ENCODE data around the gene CTNNBL1.

CTNNBL1 gene

DNA sequence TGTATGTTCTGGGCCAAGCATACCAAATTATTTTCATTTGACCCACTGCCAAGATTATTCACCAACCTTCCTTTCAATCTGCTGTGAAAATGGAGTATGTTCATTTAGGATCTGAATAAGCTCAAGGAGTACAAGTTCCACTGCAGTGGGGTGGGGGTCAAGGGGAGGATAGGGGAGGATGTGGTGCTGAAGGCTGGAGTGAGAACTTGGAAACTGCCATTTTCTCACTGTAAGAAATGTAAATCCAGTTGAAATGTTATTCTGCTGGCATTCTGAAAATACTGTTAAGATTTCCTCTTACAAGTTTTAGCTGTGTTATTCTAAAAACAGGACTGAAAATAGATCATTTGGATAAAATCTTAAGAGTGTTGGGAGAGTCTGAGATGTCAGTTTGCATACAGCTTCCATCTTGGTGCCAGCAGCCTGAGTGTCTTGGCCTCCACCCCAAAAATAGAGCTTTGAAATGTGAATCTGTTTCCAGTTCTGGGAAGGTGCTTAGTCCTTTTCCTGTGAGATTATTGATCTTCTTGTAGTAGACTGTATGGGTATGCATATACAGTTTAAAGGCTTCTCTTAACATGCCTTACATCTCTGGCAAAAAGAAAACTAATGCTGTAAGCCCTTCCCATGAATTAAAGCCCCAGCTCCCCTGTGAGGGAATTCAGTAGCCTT is 84.3 kb downstream of the CTNNBL1 start:
- no peak for DNase-seq

DNA sequence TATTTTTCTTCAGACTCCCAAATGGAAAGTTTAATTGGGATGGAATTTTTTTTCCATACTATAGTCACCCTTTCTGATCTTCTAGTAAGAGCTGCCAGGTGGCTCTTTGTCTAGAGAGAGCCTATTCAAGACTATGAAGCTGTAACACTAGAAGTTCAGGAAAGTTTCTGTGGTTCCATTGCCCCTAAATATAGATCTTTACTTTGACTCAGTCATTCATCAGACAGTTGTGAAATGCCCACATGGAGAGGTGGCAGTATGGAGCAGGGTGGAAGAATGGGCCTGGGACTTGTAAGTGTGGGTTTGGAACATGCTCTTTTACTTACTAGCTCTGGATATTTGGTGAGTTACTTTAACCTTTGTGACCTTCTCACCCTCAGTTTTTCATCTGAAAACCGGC is 87.8 kb downstream of the CTNNBL1 start:
- no peak for DNase-seq

- no peak for DNase-seq
These were observed 92.2 kb downstream of the CTNNBL1 start for GRCh38 chr20:37786043-37786442.

DNA sequence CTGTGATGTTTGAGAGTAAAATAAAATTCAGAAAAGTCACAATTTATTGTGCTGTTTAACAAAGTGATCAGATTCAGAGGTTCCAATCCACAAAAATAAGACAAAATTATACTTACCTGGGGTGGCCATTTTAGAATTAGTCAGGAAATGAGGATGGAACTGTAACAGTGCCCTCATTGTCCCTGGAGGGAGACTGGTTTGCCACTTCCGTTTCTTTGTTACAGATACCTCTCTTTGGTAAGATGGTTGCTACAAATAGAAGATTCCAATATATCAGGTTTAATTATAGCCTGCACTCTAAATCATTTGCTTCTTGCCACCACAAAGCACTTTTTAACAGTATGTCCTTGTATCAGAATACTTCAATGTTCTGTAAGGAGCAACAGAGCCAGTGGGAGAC is 95.6 kb downstream of the CTNNBL1 start:
- DNase-seq, result no peak

DNA sequence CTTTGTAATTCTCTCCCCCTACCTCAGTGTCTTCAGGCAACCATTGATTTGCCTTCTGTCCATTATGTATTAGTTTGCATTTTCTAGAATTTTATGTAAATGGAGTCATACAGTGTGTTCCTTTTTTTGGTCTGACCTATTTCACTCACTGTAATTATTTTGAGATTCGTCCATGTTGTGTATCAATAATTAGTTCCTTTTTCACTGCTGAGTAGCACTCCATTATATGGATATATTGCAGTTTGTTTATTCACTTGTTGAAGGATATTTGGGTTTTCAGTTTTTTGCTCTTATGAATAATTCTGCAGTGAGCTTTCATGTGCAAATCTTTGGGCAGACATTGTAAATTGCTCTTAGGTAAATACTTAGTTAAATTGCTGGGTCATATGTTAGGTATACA is 97.1 kb downstream of the CTNNBL1 start:
- DNase-seq, result no peak

DNA sequence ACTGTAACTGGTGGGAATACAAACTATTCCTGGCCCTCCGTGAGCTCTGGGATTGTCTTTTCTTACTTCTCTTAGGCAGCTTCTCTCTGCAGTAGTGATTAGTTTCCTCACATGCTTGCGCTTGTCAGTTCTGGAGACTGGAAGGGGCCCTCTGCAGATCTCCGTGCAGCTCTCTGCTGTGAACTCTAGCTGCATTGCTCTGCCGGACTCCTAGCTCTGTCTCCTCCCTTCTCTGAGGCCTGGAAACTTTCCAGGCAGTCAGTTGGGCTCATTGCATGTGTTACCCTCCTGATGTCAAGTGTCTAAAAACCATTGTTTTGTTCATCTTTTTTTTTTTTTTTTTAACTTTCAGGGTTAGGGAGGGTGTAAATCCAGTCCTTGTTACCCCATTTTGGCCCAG is 102.3 kb downstream of the CTNNBL1 start:
- DNase-seq, result no peak

DNA sequence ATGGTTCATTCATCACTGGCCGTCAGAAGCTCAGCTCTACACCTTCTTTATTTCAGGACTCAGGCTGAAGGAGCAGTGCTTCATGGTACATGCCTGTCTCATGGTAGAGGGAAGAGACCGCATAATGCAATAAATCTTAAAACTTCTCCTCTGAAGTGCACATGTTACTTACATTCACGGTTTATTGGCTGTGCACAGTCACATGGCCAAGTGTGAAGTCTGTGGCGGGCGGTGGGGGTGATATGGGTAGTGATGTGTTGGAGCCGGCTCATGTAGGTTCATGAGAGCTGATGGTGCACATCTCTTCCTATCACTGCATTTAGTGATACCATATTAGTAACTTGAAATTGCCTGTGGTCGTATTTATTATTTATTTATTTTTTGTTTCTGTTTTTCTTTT is 102.9 kb downstream of the CTNNBL1 start:
- DNase-seq, result no peak

DNA sequence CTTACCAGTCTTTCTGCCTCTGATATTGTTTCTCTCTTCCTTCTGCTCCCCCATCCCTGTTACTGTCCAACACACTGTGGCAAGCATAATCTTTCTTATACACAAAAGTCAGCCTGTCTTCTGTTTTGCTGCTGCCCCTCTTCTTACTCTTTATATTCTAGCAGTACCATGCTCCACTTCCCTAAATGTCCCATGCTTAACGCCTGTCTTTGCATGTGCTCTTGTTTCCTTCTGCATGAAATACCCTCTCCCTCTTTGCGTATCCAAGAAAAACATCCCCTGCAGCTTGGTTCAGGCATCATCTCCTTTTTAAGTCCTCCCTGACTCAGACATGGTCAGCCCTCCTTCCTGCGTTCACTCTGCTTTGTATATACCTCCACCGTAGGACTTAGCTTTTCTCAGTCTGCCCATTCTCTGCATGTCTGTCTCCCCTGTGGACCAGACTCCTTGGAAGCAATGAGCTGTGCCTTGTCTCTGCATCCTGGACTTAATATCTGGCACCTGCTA is 103.9 kb downstream of the CTNNBL1 start:
- DNase-seq, result no peak

DNA sequence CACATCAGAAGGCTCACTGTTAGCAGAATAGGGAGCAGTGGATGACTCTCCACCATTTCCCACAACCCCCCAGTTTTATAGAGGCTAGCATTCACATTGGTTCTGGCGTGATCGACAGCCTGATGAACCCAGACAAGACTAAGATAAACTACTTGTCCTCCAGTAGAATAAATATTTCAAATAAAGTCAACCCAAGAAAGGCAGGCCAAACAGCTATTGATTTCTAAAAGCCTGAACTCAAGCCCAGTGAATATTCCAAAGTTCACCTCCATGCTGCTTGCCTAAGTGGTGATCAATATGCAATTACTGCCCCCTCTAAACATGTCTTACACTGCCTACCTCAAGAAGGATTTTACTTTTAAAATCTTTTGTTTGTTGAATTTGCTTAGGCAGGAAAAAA is 104.5 kb downstream of the CTNNBL1 start:
- no peak for DNase-seq

- DNase-seq, result no peak
These were observed 106.8 kb downstream of the CTNNBL1 start for GRCh38 chr20:37800618-37801017.

DNA sequence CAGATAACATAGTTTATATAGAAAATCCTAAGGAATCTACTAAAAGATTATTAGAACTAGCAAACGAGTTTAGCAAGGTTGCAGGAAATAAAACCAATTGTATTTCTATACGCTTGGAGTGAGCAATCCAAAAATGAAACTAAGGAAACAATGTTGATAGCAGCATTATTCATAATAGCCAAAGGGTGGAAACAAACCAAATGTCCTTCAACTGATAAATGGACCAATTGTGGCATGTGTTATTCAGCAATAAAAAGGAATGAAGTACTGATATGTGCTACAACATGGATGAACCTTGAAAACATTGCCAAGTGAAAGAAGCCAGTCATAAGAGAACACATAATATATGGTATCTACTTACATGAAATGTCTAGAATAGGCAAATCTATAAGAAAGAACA is 108.1 kb downstream of the CTNNBL1 start:
- DNase-seq, result no peak

GRCh38 chr20:37803438-37804307 is 109.8 kb downstream of the CTNNBL1 start:
- DNase-seq, result no peak

DNA sequence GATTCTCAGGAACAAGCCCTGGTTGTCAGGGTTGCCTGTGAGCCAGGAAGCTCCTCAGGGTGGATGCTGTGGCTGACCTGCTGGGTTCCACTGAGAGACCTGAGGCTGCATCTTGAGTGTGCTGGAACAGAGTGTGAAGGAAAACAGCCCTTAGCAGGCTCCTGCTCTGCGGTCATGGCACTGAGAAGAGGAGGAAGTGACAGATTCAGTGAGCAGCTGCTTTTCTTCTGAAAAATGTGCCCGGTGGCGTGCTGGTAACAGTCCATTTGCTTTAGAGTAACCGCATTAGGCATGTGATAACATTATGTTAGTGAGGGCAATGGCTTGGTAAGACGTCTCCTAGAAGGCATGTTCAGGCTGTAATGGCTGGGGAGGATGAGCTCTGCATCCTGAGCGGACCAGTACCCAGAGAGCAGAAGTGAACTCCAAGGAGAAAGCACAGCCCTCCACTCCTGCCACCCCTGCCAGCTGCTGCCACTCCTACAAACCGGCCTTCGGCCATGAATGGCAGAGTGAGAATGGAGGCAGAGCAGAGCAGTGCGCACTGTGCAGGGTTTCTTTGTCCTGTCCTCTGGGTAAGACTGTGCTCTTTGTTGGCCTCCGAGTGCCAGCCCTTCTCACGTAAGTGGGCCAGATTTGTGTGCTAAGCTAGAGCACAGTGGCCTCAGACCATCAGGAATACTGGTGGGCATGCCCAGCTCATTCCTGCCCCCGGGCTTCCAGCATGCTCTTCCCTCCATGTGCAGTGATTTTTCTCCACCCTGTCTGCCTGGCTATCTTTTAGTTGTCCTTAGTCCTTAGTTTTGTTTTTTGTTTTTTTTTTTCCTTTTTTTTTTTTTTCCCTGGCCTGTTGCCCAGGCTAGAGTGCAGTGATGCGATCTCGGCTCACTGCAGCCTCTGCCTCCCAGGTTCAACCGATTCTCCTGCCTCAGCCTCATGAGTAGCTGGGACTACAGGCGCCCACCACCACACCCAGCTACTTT is 111.0 kb downstream of the CTNNBL1 start:
- DNase-seq, result peak; percentile 29

DNA sequence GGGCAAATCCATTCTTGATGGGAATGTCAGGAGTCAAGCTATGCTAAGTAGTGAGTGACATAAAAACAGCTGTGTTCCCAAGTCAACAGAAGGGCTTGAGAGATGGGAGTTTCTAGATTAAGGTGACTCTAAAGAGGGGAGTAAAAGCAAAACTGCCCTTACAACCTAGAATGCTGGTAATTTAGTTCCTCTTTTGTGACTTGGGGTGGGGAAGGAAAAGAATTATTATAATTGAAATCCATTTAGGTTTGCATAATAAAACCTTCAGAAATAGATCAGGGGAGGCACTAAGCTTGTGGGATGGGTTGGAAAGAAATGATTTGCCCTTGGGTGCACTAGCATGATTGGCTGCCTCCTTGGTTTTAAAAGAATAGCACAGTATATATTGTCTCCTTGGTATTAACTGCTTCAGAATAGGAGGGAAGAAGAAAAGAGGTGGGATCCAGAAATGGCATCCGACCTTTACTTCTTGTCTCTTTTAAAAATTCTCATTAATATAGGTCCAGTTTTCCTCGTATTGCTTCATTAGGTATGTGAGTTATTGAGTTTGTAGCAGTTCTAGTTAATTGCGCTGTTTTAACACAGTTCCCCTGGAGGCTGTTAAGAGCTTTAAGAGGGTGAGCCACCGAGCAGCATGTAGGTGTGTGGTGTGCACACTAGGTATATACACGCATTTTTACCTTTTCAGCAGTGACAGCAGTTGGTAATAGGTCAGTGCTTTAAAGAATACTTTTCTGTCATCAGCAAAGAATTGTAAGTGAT is 113.8 kb downstream of the CTNNBL1 start:
- no peak for DNase-seq

DNA sequence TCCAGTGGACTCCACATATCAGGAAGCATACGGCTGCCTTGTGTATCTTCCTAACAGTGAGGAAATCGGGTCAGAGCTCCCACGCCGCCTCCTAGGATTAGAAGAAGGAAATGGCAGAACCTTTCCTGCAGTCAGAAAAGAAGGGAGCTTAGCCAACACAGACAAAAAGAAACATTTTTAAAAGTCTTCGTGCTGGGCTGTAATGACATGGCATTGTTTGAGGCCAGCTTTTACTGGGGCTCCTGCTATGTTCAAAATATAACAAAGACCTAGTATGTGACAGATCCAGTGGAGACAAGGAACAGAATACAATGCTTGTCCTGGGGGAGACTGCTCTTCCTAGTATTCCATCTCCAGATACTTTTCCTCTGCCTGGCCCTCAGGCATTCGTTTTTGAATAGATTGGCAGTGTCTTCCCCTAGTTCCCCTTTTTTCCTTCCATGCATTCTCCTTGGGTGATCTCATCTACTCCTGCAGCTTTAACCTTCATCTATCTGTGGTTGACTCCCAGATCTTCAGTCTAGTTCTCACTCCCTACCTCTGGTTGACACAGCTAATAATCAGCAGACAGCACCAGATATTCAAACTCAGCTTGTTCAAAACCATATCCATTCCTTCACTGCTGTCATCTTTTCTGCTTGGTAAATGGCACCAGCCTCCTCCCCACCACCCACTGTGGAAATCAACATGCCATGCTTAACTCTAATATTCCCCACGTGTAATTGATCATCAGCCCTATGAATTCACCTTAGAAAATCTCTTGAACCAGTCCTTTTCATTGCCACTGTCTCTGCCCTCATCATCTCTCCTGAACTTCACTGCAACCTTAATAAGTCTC is 114.6 kb downstream of the CTNNBL1 start:
- no peak for DNase-seq

DNA sequence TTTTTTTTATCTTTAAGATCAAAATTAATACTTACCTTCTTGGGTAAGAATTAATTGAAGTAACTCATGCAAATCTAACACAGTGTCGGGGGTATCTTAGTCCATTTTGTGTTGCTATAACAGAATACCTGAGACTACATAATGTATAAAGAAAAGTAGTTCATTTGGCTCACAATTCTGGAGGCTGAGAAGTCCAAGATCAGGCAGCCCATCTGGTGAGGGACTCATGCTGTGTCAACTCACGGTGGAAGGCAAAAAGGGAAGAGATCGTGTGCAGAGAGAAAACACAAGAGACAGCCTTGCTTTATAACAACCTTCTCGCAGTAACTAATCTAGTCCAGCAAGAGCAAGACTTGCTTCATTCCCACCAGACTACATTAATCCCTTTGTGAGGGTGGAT is 116.2 kb downstream of the CTNNBL1 start:
- no peak for DNase-seq

- DNase-seq, result no peak
These were observed 122.2 kb downstream of the CTNNBL1 start for GRCh38 chr20:37816003-37816402.

DNA sequence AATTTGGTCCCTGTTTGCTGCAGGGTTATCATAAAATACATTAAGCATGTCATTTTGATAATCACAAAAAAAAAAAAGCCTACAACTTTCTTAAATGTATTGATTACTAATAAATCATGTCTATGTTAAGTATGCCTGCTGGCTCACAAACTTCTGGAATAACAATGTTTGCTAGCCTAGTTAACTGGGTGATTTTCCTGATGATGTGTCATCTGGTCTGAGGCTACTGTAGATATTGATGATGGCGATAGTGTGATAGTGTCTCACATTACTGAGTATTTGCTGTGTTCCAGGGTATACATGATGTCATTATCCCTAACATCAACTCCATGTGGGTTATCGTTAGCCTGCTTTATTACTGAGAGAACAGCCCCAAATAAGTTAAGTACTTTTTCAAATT is 122.9 kb downstream of the CTNNBL1 start:
- DNase-seq, result no peak

- DNase-seq, result no peak
These were observed 127.9 kb downstream of the CTNNBL1 start for GRCh38 chr20:37821696-37822095.

DNA sequence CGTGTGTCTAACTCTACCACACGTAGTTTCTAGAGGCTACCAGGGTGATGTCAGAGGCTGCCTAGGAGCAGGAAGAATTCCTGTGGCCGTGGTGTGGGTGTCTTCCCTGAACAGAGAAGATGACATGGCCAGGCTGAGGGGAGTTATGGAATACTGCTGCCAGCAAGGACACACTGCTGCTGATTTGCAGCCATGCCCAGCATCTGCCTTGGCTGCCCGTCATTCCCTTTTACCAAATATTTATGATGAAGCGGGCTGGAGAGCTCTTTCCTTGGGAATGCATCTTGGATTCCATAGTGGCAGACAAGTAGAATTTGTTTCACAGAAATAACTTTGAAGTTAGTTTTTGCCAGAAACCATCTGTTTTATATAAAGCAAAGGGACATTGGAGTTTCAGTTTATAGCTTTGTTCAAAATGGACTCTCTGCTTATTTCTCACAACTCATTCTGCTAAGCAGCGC is 128.3 kb downstream of the CTNNBL1 start:
- DNase-seq, result no peak

GRCh38 chr20:37823296-37823980 is 129.6 kb downstream of the CTNNBL1 start:
- DNase-seq, result no peak

Measured in activated CD4-positive, alpha-beta T cell treated with anti-CD3 and anti-CD28 coated beads, Interleukin-10, Interleukin-2, amounts not matched to agents 100 ng/mL and 50 ng/mL, durations not matched to agents 16 hours and 8 hours (primary cell).